SKM-1 (cell line): ENCODE measurements around the gene PPP4R3C.
"Not testable (repeated sequence)": the region's sequence is repeated elsewhere in the genome, so short reads cannot be mapped to it uniquely, and the experiment has no call there.

ENCODE experiments used
- DNase-seq: peaks from one replicate; lab custom pipeline; 2025; ENCODE audit not compliant: unreplicated experiment; lab: John Stamatoyannopoulos, UW

The PPP4R3C gene

DNA sequence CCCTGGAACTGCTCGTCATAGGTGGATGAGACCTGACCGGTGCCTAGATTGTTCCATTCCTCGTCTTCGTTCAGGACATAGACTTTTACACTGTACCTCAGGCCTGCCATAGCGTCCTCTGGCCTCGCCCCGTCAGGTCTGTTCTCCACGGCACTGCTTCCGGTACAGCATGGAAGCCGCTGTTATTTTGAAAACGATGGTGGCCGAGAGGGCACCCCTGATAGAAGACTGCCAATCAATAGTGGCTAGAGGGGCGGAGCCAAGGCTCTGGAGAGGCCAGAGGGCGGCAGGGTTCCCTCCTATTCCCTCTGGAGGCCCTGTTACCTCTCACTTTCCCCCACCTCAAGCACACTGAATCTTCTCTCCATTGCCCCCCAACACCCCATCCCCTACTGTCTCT is at the start of gene PPP4R3C:
Gene PPP4R3C, minus strand, starts transcription at position 155 of the 400 bp plus-strand sequence. Its CDS starts 45 bp downstream, at position 110.
- no peak for DNase-seq

GRCh38 chrX:27491397-27491796 is 28.3 kb upstream of the PPP4R3C start:
- DNase-seq: no peak

- no peak for DNase-seq
Measured at GRCh38 chrX:27466051-27466450, 2.9 kb upstream of the PPP4R3C start.

- no peak for DNase-seq
Measured at GRCh38 chrX:27465036-27465435, 1.9 kb upstream of the PPP4R3C start.

DNA sequence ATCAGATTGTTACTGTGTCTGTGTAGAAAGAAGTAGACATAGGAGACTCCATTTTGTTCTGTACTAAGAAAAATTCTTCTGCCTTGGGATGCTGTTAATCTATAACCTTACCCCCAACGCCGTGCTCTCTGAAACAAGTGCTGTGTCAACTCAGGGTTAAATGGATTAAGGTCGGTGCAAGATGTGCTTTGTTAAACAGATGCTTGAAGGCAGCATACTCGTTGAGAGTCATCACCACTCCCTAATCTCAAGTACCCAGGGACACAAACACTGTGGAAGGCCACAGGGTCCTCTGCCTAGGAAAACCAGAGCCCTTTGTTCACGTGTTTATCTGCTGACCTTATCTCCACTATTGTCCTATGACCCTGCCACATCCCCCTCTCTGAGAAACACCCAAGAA is 4.0 kb downstream of the PPP4R3C start:
- not testable (repeated sequence) for DNase-seq

GRCh38 chrX:27458544-27458943 is 4.6 kb downstream of the PPP4R3C start:
- not testable (repeated sequence) for DNase-seq

- no peak for DNase-seq
Measured at GRCh38 chrX:27451324-27451723, 11.8 kb downstream of the PPP4R3C start.

- no peak for DNase-seq
Measured at GRCh38 chrX:27446423-27446822, 16.7 kb downstream of the PPP4R3C start.

- no peak for DNase-seq
Measured at GRCh38 chrX:27445438-27445837, 17.7 kb downstream of the PPP4R3C start.

DNA sequence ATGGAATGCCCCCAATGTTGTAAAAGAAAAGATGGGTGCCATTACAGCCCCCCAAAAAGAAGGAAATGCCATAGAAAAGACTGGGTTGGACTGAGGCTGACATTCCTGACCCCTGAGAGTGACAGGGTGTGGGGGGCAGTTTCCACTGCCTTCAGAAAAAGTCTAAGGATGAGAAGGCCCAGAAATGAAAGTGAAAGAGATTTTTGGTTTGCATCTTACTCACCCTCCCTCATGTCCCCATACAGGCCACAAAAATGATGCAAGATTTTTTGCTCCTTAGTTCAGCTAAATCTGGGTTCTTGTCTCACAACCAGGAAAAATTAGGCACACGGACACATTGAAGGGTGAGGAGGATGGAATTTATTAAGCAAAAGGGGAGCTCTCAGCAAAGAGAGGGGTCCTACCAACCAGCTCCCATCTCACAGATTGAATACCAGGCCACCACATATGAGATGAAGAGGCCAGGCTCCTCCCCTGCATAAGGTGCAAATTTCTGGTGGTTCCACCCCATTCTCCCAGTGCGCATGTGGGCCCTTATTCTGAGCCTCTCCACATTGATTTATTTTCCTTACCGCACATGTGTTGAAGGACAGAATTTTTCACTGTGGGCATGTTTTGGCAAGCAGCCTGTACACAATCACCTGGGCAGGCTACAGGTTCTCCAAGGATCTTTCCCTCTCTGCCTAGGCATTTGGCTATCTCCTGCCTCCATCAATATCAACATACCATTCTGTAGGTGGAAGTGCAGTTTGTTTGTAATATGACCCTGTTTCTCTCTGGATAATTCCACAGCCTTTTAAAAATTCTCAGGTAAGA is 18.8 kb downstream of the PPP4R3C start:
- DNase-seq: no peak

DNA sequence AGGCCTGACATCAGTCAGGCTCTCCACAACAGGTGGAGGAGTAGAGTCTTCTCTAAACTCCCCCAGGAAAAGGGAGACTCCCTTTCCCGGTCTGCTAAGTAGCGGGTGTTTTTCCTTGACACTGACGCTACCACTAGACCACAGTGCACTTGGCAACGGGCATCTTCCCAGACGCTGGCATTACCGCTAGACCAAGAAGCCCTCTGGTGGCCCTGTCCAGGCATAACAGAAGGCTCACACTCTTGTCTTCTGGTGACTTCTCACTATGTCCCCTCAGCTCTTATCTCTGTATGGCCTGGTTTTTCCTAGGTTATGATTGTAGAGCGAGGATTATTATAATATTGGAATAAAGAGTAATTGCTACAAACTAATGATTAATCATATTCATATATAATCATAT is 20.7 kb downstream of the PPP4R3C start:
- DNase-seq: not testable (repeated sequence)

DNA sequence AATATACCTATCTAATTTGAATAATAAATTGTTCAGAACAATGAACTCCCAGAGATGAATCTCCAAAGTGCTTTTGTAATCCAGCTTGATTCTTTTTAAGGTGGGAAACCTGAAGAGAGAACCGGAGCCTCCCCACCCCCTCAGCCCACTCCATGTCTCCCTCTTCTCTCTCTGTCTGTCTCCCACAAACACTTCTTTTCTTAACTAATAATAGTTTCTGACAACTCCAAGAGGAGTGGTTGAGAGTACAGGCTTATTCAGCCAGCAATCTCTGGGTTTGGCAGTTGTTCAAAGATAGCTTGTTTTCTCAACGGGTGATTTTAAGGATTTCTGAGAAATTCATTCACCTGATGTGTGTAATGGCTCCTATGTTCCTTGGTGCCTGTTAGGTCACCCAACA is 23.4 kb downstream of the PPP4R3C start:
- DNase-seq: no peak

DNA sequence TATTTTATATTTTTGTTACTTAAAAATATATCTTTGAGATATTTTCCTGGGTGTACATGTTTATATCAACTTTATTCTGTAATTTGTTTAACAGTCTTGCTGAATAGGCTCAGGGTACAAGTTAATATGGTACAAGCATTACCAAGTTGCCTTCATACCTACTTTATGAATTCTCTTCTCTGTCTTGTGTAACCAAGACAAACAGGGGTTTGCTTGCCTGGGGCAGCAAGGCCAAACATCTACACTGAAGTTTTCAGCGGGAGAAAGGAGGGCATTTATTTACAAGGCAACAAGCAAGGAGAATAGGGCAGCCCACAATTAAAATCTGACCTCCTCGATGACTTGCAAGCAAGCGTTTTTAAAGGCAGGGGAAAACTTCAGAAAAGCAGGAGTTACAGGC is 24.2 kb downstream of the PPP4R3C start:
- DNase-seq: no peak

GRCh38 chrX:27435031-27435430 is 28.1 kb downstream of the PPP4R3C start:
- no peak for DNase-seq
